Measurements from ENCODE around the gene ISG15.
"Not testable (repeated sequence)": the region's sequence is repeated elsewhere in the genome, so short reads cannot be mapped to it uniquely, and the experiment has no call there.

The ISG15 gene

GRCh38 chr1:995665-996633, 17.3 kb upstream of the ISG15 start:
- DNase-seq, result no peak

GRCh38 chr1:996851-997712, 16.2 kb upstream of the ISG15 start:
- no peak for DNase-seq

GRCh38 chr1:997713-997992, 15.6 kb upstream of the ISG15 start:
- no peak for DNase-seq

GRCh38 chr1:997993-998744, 15.1 kb upstream of the ISG15 start:
- no peak for DNase-seq

GRCh38 chr1:998745-998994, 14.6 kb upstream of the ISG15 start:
- DNase-seq, result no peak

GRCh38 chr1:998995-999724, 14.1 kb upstream of the ISG15 start:
- DNase-seq, result no peak

- no peak for DNase-seq
Observed at GRCh38 chr1:999725-1000356, 13.5 kb upstream of the ISG15 start, which contains the start of gene HES4. Gene HES4, minus strand, starts transcription at chr1:1000097. Its CDS starts 124 bp downstream, at chr1:999973.

- no peak for DNase-seq
Observed at GRCh38 chr1:1000357-1001056, 12.8 kb upstream of the ISG15 start.

GRCh38 chr1:1001057-1001783, 12.1 kb upstream of the ISG15 start:
- DNase-seq, result no peak

GRCh38 chr1:1003618-1004419, 9.5 kb upstream of the ISG15 start:
- no peak for DNase-seq

- DNase-seq, result no peak
Observed at GRCh38 chr1:1004420-1004779, 8.9 kb upstream of the ISG15 start.

GRCh38 chr1:1004780-1005697, 8.3 kb upstream of the ISG15 start:
- DNase-seq, result no peak

- no peak for DNase-seq
Observed at GRCh38 chr1:1005774-1006304, 7.5 kb upstream of the ISG15 start.

- no peak for DNase-seq
Observed at GRCh38 chr1:1006305-1007159, 6.8 kb upstream of the ISG15 start.

- DNase-seq, result not testable (repeated sequence)
Observed at GRCh38 chr1:1010131-1010530, 3.2 kb upstream of the ISG15 start.

GRCh38 chr1:1011396-1011949, 1.8 kb upstream of the ISG15 start:
- DNase-seq, result no peak

GRCh38 chr1:1012736-1013104, 577 bp upstream of the ISG15 start:
- DNase-seq, result not testable (repeated sequence)

Data from cerebellar nuclear complex (tissue), 1 donor.